HepG2 (cell line): ENCODE results near the gene RAD18. TPM values are rescaled to one million over a fixed set of nuclear protein-coding genes. Genes with fewer than 3 reads are reported as not detected.

Experiments
- ATAC-seq: fragments of 200-7000 bp; cut with Tn5 transposase; 3 replicates; pipeline ENCODE4 v1.9.1; 2020; ENCODE audit warnings: mild to moderate bottlenecking, moderate library complexity
- BruUV-seq: library from RNA; stranded (reverse); fragments of 400-500 nt; replicated peaks from 2 replicates; lab custom pipeline; 2021; lab: Mats Ljungman, UMichigan
- CTCF ChIA-PET: fragments of 300-600 bp; formaldehyde crosslinking; extraction: SDS; loops from one replicate; lab custom pipeline; 2021; ENCODE audit warnings: low total read pairs, inconsistent platforms, low intra/inter-chr PET ratio; lab: Yijun Ruan, JAX
- POLR2A ChIA-PET: fragments of 350-600 bp; sonication (Branson Sonifier 250); formaldehyde crosslinking; loops from one replicate; lab custom pipeline; 2020; ENCODE audit warnings: antibody characterized with exemption, inconsistent platforms; lab: Yijun Ruan, JAX
- DNase-seq: peaks from one replicate; pipeline ENCODE4 v3.0.0-alpha.2; 2015; ENCODE audit warnings: low spot score
- FAIRE-seq: peaks from 3 replicates; lab custom pipeline; 2011; peaks lifted over from hg19 to GRCh38; lab: Jason Lieb, UNC
- H2AFZ ChIP-seq: one replicate; pipeline ENCODE4 v1.6.1; 2011; ENCODE audit warnings: low read length, inconsistent platforms
- H3K27ac ChIP-seq: fragments of 300-600 bp; 3 replicates; pipeline ENCODE4 v1.8.0; 2011; ENCODE audit warnings: mixed run types, mild to moderate bottlenecking, mixed read lengths, low read length, inconsistent platforms; ENCODE audit not compliant: insufficient read depth; ENCODE audit errors: extremely low read length
- H3K27me3 ChIP-seq, 2 experiments: fragments of 200-600 bp in 1 of 2; 2 replicates in 1 of 2; 3 replicates in 1 of 2; pipeline versions ENCODE4 v1.6.0 to v1.8.0; 2011; ENCODE audit warnings: low read length in 2 of 2, mild to moderate bottlenecking in 2 of 2, moderate library complexity in 2 of 2, inconsistent platforms in 1 of 2; ENCODE audit not compliant: insufficient read depth in 2 of 2, control insufficient read depth in 1 of 2
- H3K36me3 ChIP-seq, 2 experiments: fragments of 200-600 bp in 1 of 2; replicated peaks in 1 of 2; 2 replicates in 1 of 2; 3 replicates in 1 of 2; pipeline versions ENCODE4 v1.5.1 to v1.8.0; 2011; ENCODE audit warnings: low read length in 2 of 2, inconsistent platforms in 1 of 2; ENCODE audit not compliant: insufficient read depth in 2 of 2, control insufficient read depth in 1 of 2
- H3K4me1 ChIP-seq: 2 replicates; pipeline ENCODE4 v1.5.1; 2012; ENCODE audit warnings: low read length, inconsistent platforms; ENCODE audit not compliant: insufficient read depth
- H3K4me2 ChIP-seq: 2 replicates; pipeline ENCODE4 v1.6.0; 2011; ENCODE audit warnings: low read depth, low read length, inconsistent platforms
- H3K4me3 ChIP-seq, 3 experiments: fragments of 200-600 bp in 1 of 3; sonication (generic), shearing (Covaris generic) in 1 of 3; replicated peaks in 1 of 3; 2 replicates each; pipeline ENCODE4 v1.5.1; 2011 to 2016; ENCODE audit warnings: low read length in 3 of 3, inconsistent platforms in 2 of 3, low read depth in 2 of 3, mild to moderate bottlenecking in 2 of 3, control low read depth in 1 of 3, mixed read lengths in 1 of 3; ENCODE audit not compliant: insufficient read depth in 1 of 3
- H3K79me2 ChIP-seq: one replicate; pipeline ENCODE4 v1.6.1; 2011; ENCODE audit warnings: low read length, inconsistent platforms; ENCODE audit not compliant: insufficient read depth
- H3K9ac ChIP-seq: 2 replicates; pipeline ENCODE4 v1.6.0; 2011; ENCODE audit warnings: mild to moderate bottlenecking, low read depth, low read length, inconsistent platforms; ENCODE audit not compliant: insufficient read depth
- H3K9me3 ChIP-seq: 2 replicates; pipeline ENCODE4 v1.5.1; 2012; ENCODE audit warnings: mild to moderate bottlenecking, low read length
- H4K20me1 ChIP-seq: 2 replicates; pipeline ENCODE4 v1.6.0; 2011; ENCODE audit warnings: inconsistent platforms, mild to moderate bottlenecking, low read length, moderate library complexity; ENCODE audit not compliant: insufficient read depth
- BRD4 ChIP-seq: sonication (generic); formaldehyde crosslinking; IDR thresholded peaks from 2 replicates; pipeline ENCODE4 v1.4.0; 2020; ENCODE audit warnings: missing genetic modification reagents
- KDM2A ChIP-seq: sonication (generic); formaldehyde crosslinking; IDR thresholded peaks from 2 replicates; pipeline ENCODE4 v1.4.0; 2020; ENCODE audit warnings: low read depth, missing genetic modification reagents, borderline replicate concordance
- NFE2 ChIP-seq: sonication (generic); formaldehyde crosslinking; IDR thresholded peaks from 2 replicates; pipeline ENCODE4 v1.4.0; 2020; ENCODE audit warnings: missing genetic modification reagents
- RORA ChIP-seq: sonication (generic); formaldehyde crosslinking; IDR thresholded peaks from 2 replicates; pipeline ENCODE4 v1.5.0; 2020; ENCODE audit warnings: mild to moderate bottlenecking, missing genetic modification reagents, moderate library complexity
- SP140L ChIP-seq: sonication (generic); formaldehyde crosslinking; IDR thresholded peaks from 2 replicates; pipeline ENCODE4 v1.4.0; 2020; ENCODE audit warnings: missing genetic modification reagents, borderline replicate concordance
- TGIF2 ChIP-seq: IDR thresholded peaks from 2 replicates; pipeline ENCODE4 v1.6.1; 2016; ENCODE audit warnings: control low read depth, missing compliant biosample characterization
- ZFP1 ChIP-seq: IDR thresholded peaks from 2 replicates; pipeline ENCODE4 v1.6.1; 2016
- ZNF143 ChIP-seq: sonication (generic); formaldehyde crosslinking; IDR thresholded peaks from 2 replicates; pipeline ENCODE4 v1.4.0; 2020; ENCODE audit warnings: missing genetic modification reagents
- ZNF256 ChIP-seq: sonication (generic); formaldehyde crosslinking; conservative IDR thresholded peaks from 2 replicates; pipeline ENCODE4 v1.4.0; 2020; ENCODE audit warnings: missing genetic modification reagents
- ZNF333 ChIP-seq: sonication (generic); formaldehyde crosslinking; IDR thresholded peaks from 2 replicates; pipeline ENCODE4 v1.4.0; 2020; ENCODE audit warnings: mild to moderate bottlenecking, missing genetic modification reagents, borderline replicate concordance
- ZNF550 ChIP-seq: sonication (generic); formaldehyde crosslinking; IDR thresholded peaks from 2 replicates; pipeline ENCODE4 v1.4.0; 2020; ENCODE audit warnings: mild to moderate bottlenecking, missing genetic modification reagents, borderline replicate concordance
- ZNF772 ChIP-seq: sonication (generic); formaldehyde crosslinking; IDR thresholded peaks from 2 replicates; pipeline ENCODE4 v1.5.0; 2020; ENCODE audit warnings: mild to moderate bottlenecking, missing genetic modification reagents
- ZNF780A ChIP-seq: sonication (generic); formaldehyde crosslinking; IDR thresholded peaks from 2 replicates; pipeline ENCODE4 v1.8.0; 2022; ENCODE audit warnings: mild to moderate bottlenecking, missing genetic modification reagents, moderate library complexity
- ZSCAN20 ChIP-seq: sonication (generic); formaldehyde crosslinking; IDR thresholded peaks from 2 replicates; pipeline ENCODE4 v1.4.0; 2020; ENCODE audit warnings: missing genetic modification reagents, mild to moderate bottlenecking, borderline replicate concordance
- WGBS: methylation state at CpG from one replicate; pipeline ENCODE4 v1.1.6; 2017; ENCODE audit warnings: low lambda C conversion rate; 5-methylcytosine and 5-hydroxymethylcytosine counted together
- in situ Hi-C: cut with HindIII; loops from 2 replicates; pipeline ENCODE4 v1.10.0; 2017; ENCODE audit warnings: low pct_unique_long_range_greater_than_20kb; ENCODE audit not compliant: extremely low pct_ligation_motif_present
- intact Hi-C: fragments of 100-400 bp; cut with micrococcal nuclease; formaldehyde crosslinking; loops from one replicate; pipeline ENCODE4 v1.10.0; 2022; ENCODE audit not compliant: unreplicated experiment
- polyA plus RNA-seq, 8 experiments: library from polyadenylated mRNA; depleted of rRNA in 3 of 8; stranded (reverse) in 7 of 8; unstranded in 1 of 8; fragments of >200 nt; fragmentation: Illumina TruSeq in 4 of 8; extraction: Trizol in 4 of 8; gene quantifications; 2 replicates each; pipeline versions ENCODE4 v1.2.1 to v1.2.3, GENCODE V29; 2011 to 2016; ENCODE audit warnings: low read depth in 4 of 8, missing spikeins in 1 of 8, mixed read lengths in 1 of 8; ENCODE audit not compliant: insufficient read depth in 1 of 8
- total RNA-seq, 5 experiments: library from RNA; depleted of rRNA; stranded (reverse); fragments of >200 nt; fragmentation: Illumina TruSeq; extraction: Trizol; gene quantifications; 2 replicates each; pipeline ENCODE4 v1.2.3, GENCODE V29; 2016; ENCODE audit warnings: low read depth in 1 of 5

RAD18 gene
- total and polyA plus RNA-seq, 2 of the 13 experiments (the other 11 are each of a cell fraction or from before 2014, with no cell fraction given) = 5.9 to 20.7 TPM

DNA sequence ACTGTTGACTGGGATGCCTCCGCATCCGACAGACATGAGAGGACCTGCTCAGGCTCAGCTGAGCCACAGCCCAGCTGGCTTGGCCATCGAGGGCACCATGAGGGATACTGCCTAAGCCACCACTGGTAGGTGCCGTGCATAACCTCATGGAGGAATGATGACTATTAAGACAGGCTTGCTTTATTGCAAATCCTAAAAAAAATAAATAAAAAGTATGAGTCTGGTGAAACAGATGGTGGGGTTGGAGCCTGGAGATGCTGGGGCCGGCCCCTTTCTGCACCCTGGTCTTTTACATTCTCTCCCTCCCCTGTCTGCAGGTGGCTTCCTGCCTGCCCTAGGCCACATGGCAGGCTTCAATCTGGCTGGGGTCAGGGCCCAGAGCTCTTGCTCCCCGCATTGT, 24.0 kb upstream of the RAD18 start:
- H3K79me2 ChIP-seq = no peaks in the 10 kb centered on the region
- H3K4me2 ChIP-seq = no peak overlapping the region
- no peaks in the 10 kb centered on the region for H3K36me3 ChIP-seq
- TF ChIP-seq ZNF772 (CRISPR knock-in tag) (no peak), NFE2 (CRISPR knock-in tag) (no peak), ZNF256 (CRISPR knock-in tag) (no peak), SP140L (no peak), KDM2A (CRISPR knock-in tag) (no peak), ZNF333 (CRISPR knock-in tag) (no peak), ZNF550 (CRISPR knock-in tag) (no peak), TGIF2 (CRISPR knock-in tag) (no peak), BRD4 (CRISPR knock-in tag) (no peak), ZFP1 (no peak), ZSCAN20 (CRISPR knock-in tag) (no peak), ZNF143 (CRISPR knock-in tag) (no peak), ZNF780A (no peak), RORA (CRISPR knock-in tag) (no peak)
- TF ChIP-seq, all 625 proteins: peak for 0
- intact Hi-C loops = loop anchor here (5.0 kb wide), 1 partner anchor 315 kb away; no protein-coding TSS in a partner anchor
- H3K9ac ChIP-seq = no peak overlapping the region
- WGBS = 61% methylated on average over 6 of the region's 6 CpGs
- no peaks in the 10 kb centered on the region for H3K9me3 ChIP-seq
- BruUV-seq = no TSS peak
- H3K27me3 ChIP-seq = peaks cover 0 to 3% of the 10 kb centered on the region in 2 experiments; a peak in 2 of 5 replicates
- no peaks in the 10 kb centered on the region for H4K20me1 ChIP-seq
- ChIA-PET POLR2A (no interaction called here), CTCF (interaction anchor here (1.5 to 1.7 kb wide), 2 partner anchors 80 to 315 kb away, joined by 6 to 10 read pairs; no protein-coding TSS in a partner anchor)
- no peak overlapping the region for H3K4me3 ChIP-seq
- FAIRE-seq = no peak
- no peak overlapping the region for H2AFZ ChIP-seq
- ATAC-seq = no peak
- DNase-seq = no peak
- H3K27ac ChIP-seq = no peak overlapping the region
- in situ Hi-C loops = no loop called here
- H3K4me1 ChIP-seq = peaks cover 24% of the 10 kb centered on the region
